Activated naive CD4-positive, alpha-beta T cell treated with anti-CD3 and anti-CD28 coated beads, Interleukin-2, amount 50 U/mL, for 72 hours (primary cell): Measurements from ENCODE around the gene PTPRD. TPM values are rescaled to one million over a fixed set of nuclear protein-coding genes. Genes with fewer than 3 reads are reported as not detected.

Experiments used
- ATAC-seq, 2 donors: fragments of 150-1000 bp; cut with Tn5 transposase; 2 replicates each; pipeline ENCODE4 v1.10.0; 2021; ENCODE audit warnings: mild to moderate bottlenecking in 2 of 2, moderate library complexity in 2 of 2
- DNase-seq, 2 donors: peaks; one replicate each; pipeline ENCODE4 v3.0.0; 2021 to 2022; ENCODE audit warnings: low spot score in 2 of 2
- H3K27ac Mint-ChIP-seq, 2 donors: one replicate each; pipeline ENCODE4 v1.8.0; 2022; ENCODE audit warnings: mild to moderate bottlenecking in 2 of 2, mixed read lengths in 2 of 2
- H3K36me3 Mint-ChIP-seq, 2 donors: one replicate each; pipeline ENCODE4 v1.8.0; 2022; ENCODE audit warnings: mixed read lengths in 2 of 2
- H3K9me3 Mint-ChIP-seq, 2 donors: one replicate each; pipeline ENCODE4 v1.8.0; 2022; ENCODE audit warnings: mixed read lengths in 2 of 2
- total RNA-seq, 2 donors: library from RNA; stranded (reverse); gene quantifications; one replicate each; pipeline ENCODE4 v1.2.3, GENCODE V29; 2022

PTPRD gene
- total RNA-seq, 2 donors from 2014 or later, result not detected

DNA sequence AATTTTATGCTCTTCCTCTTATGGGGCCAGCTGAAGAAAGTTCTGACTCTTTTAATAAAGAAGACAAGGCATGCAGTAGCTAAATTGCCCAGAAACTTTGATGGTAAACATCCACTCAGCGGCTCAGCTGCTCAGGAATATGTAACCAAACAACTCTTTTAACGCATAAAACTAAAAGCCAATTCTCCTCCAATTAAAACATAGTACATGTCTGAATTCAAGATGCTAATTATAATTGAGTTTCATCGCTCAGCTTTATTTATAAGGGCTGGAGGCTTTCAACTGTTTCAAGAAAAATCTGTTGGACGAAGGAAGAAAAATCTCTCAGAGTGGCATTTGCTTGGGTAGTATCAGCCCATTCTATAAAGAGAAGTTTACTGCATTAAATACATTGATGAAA lies 359.5 kb downstream of the PTPRD start:
- DNase-seq (no peak), ATAC-seq (no peak)
- Mint-ChIP-seq H3K27ac (no peak overlapping the region), H3K36me3 (no peaks in the 10 kb centered on the region), H3K9me3 (peaks cover 4 to 11% of the 10 kb centered on the region in 2 donors)

- Mint-ChIP-seq H3K27ac (no peak overlapping the region), H3K9me3 (peaks cover 4 to 8% of the 10 kb centered on the region in 2 donors), H3K36me3 (no peaks in the 10 kb centered on the region)
- ATAC-seq (no peak), DNase-seq (no peak)
These were observed 360.6 kb downstream of the PTPRD start for GRCh38 chr9:10252174-10252573.

DNA sequence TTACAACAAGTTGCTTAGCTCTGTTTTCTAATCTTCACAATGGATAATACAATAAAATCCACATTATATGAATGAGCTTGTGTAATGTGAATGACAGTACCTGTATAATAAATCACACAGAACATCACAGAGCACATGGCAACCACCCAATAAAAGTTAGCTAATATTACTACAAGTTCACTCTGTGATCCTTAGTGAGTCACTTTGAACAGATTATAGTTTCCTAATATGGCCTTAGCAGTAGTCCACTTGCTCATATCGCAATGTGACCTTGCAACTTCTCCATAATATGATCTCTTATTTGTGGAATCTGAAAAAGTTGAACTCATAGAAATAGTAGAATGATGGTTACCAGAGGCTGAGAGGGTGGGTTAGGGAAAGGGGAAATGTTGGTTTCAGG lies 361.3 kb downstream of the PTPRD start:
- Mint-ChIP-seq H3K36me3 (no peaks in the 10 kb centered on the region), H3K9me3 (peaks cover 4 to 8% of the 10 kb centered on the region in 2 donors), H3K27ac (no peak overlapping the region)
- no peak for ATAC-seq
- no peak for DNase-seq

DNA sequence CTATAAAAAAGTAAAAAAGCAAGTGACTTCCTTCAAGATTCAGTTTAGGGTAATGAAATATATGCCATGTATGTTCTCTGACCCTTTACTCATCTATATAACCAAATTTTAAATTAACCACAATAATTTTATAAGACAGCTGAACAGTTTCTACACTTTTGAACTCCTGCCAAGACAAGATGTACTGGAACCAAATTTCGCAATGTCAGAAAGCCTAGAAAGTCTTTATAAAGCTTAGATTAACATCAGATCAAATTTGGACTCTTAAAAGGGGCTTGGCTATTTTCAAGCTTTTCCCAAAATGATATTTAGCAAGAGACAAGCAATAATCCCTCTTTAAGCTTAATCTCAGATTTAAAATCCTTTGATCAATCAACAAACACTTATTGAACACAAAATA lies 362.6 kb downstream of the PTPRD start:
- DNase-seq (no peak), ATAC-seq (no peak)
- H3K36me3 Mint-ChIP-seq, result no peaks in the 10 kb centered on the region
- H3K9me3 Mint-ChIP-seq, result peaks cover 8 to 13% of the 10 kb centered on the region in 2 donors
- H3K27ac Mint-ChIP-seq, result no peak overlapping the region

GRCh38 chr9:10248890-10249289 lies 363.9 kb downstream of the PTPRD start:
- no peak for ATAC-seq

GRCh38 chr9:10242255-10242654 lies 370.5 kb downstream of the PTPRD start:
- DNase-seq, result no peak
- ATAC-seq, result no peak
- peaks cover 8 to 13% of the 10 kb centered on the region in 2 donors for H3K9me3 Mint-ChIP-seq
- H3K27ac Mint-ChIP-seq, result no peak overlapping the region
- H3K36me3 Mint-ChIP-seq, result no peaks in the 10 kb centered on the region

More at GRCh38 chr9:10248890-10249289, 363.9 kb downstream of the PTPRD start:
- H3K27ac Mint-ChIP-seq, result no peak overlapping the region
- peaks cover 8 to 9% of the 10 kb centered on the region in 2 donors for H3K9me3 Mint-ChIP-seq
- H3K36me3 Mint-ChIP-seq, result no peaks in the 10 kb centered on the region
- DNase-seq, result no peak

DNA sequence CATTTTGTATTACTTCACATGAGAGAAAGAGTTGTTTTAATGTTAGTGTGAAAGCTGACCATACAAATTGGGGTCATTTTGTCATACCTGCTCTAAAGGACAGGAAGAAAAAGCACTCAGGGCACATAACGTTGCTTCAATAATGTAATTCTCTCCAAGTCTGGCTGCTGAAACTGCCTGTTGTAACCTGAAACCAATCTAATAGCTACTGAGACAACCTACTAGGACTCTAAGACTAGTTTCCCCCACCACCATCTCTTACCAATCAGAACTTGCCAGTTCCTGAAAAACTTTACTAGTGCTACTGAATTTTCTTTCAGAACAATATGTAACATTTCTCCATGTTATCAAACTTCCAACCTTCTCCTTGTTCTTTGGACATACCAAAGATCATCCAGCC lies 374.7 kb downstream of the PTPRD start:
- ATAC-seq (no peak), DNase-seq (no peak)
- Mint-ChIP-seq H3K36me3 (no peaks in the 10 kb centered on the region), H3K27ac (no peak overlapping the region), H3K9me3 (peaks cover 0 to 8% of the 10 kb centered on the region in 2 donors)

- ATAC-seq (no peak), DNase-seq (no peak)
- Mint-ChIP-seq H3K9me3 (peaks cover 0 to 8% of the 10 kb centered on the region in 2 donors), H3K27ac (no peak overlapping the region), H3K36me3 (no peaks in the 10 kb centered on the region)
These were observed 375.2 kb downstream of the PTPRD start for GRCh38 chr9:10237584-10237983.

- ATAC-seq (no peak), DNase-seq (no peak)
- Mint-ChIP-seq H3K27ac (no peak overlapping the region), H3K36me3 (no peaks in the 10 kb centered on the region), H3K9me3 (peaks cover 3 to 17% of the 10 kb centered on the region in 2 donors)
These were observed 376.6 kb downstream of the PTPRD start for GRCh38 chr9:10236161-10236560.

GRCh38 chr9:10235376-10235775 lies 377.4 kb downstream of the PTPRD start:
- no peak for DNase-seq
- H3K36me3 Mint-ChIP-seq, result no peaks in the 10 kb centered on the region
- no peak for ATAC-seq
- H3K27ac Mint-ChIP-seq, result no peak overlapping the region
- peaks cover 8 to 22% of the 10 kb centered on the region in 2 donors for H3K9me3 Mint-ChIP-seq

- no peak for DNase-seq
- H3K27ac Mint-ChIP-seq, result no peak overlapping the region
- H3K36me3 Mint-ChIP-seq, result no peaks in the 10 kb centered on the region
- ATAC-seq, result no peak
- H3K9me3 Mint-ChIP-seq, result peaks cover 12 to 18% of the 10 kb centered on the region in 2 donors
These were observed 380.4 kb downstream of the PTPRD start for GRCh38 chr9:10232352-10232930.

DNA sequence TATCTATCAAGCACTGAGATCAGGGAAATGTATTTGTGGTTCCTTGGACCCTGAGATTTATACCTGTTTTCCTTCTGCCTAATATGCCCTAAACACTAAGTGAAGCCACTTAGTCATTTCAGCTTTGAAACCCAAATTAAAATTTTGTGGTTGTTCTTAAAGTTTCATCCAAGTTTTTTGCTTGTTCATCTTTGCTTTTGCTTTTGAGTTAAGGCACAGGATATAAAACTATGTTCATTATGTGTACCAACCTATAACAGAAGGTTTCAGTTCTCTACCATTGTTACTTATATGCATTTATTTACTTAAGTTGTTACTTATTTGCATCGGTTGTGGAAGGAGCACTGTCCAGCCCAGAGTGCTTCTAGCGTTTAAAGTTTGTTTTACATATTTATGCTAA lies 382.3 kb downstream of the PTPRD start:
- H3K36me3 Mint-ChIP-seq, result no peaks in the 10 kb centered on the region
- DNase-seq (no peak), ATAC-seq (no peak)
- H3K27ac Mint-ChIP-seq, result no peak overlapping the region
- peaks cover 12 to 23% of the 10 kb centered on the region in 2 donors for H3K9me3 Mint-ChIP-seq

DNA sequence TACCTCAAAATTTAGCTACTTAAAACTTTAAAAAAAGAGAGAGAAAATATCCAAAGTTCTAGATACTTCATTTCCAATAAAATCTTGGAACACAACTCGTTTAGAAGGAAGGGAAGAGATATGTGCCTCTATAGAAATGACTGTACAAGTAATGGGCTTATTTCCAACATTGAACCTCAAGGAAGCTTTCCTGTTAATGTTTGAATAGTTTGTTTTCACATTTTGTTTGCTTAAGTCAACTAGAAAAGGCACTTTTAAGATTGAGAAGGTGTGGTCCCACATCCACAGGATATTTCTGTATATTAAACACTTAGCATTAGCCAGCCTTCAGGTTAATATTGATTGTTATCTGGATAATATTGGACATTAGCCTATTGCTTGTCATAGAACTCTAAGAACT lies 384.7 kb downstream of the PTPRD start:
- DNase-seq (no peak), ATAC-seq (no peak)
- Mint-ChIP-seq H3K36me3 (no peaks in the 10 kb centered on the region), H3K9me3 (peaks cover 15 to 30% of the 10 kb centered on the region in 2 donors), H3K27ac (no peak overlapping the region)

- ATAC-seq (no peak), DNase-seq (no peak)
- Mint-ChIP-seq H3K36me3 (no peaks in the 10 kb centered on the region), H3K27ac (no peak overlapping the region), H3K9me3 (peaks cover 16 to 29% of the 10 kb centered on the region in 2 donors)
These were observed 385.8 kb downstream of the PTPRD start for GRCh38 chr9:10226996-10227395.

GRCh38 chr9:10212702-10213101 lies 400.1 kb downstream of the PTPRD start:
- H3K36me3 Mint-ChIP-seq, result no peaks in the 10 kb centered on the region
- H3K27ac Mint-ChIP-seq, result no peak overlapping the region
- H3K9me3 Mint-ChIP-seq, result peaks cover 0 to 3% of the 10 kb centered on the region in 2 donors
- no peak for ATAC-seq
- no peak for DNase-seq

GRCh38 chr9:10208691-10209069 lies 404.1 kb downstream of the PTPRD start:
- ATAC-seq (no peak), DNase-seq (no peak)
- Mint-ChIP-seq H3K36me3 (no peaks in the 10 kb centered on the region), H3K27ac (no peak overlapping the region), H3K9me3 (peaks cover 3 to 5% of the 10 kb centered on the region in 2 donors)

DNA sequence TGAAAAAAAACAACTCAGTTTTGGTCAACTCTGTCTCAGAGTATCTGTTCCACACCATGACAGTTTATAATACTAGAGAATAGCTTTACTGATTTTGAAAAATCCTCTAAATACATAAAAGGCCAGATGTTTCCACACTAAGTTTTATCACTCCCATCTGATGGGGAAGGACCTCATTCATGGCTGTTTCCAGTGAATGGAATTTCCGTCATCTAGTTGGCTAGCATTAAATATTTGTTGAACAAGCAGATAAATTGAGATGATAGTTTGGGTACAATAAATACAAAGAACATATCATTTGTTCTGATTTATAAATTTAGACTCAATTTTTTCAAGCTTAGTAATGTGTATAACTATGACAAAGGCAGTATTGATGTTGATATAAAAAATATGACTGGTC lies 408.5 kb downstream of the PTPRD start:
- Mint-ChIP-seq H3K36me3 (no peaks in the 10 kb centered on the region), H3K9me3 (peaks cover 5 to 14% of the 10 kb centered on the region in 2 donors), H3K27ac (no peak overlapping the region)
- no peak for DNase-seq
- ATAC-seq, result no peak

DNA sequence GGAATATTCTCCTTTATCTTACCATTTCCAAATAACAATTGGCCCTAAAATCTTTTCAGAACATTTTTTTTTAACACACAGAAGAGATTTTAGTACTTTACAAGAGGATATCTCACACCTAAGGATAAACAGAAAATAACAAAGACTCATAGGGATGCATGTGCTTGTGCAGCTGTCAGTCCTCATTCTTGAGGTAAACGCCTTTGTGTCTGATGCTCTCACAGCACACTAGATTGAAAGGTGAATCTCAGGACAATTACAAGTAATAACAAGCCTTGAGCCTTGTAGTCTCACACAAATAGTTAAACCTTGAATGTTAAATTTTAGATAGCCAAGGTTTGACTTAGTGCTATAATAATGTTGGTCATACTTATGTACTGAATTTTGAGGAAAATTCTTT lies 439.2 kb downstream of the PTPRD start:
- H3K9me3 Mint-ChIP-seq, result peaks cover 16% of the 10 kb centered on the region in 2 donors
- no peak overlapping the region for H3K27ac Mint-ChIP-seq
- no peak for ATAC-seq
- no peak for DNase-seq
- H3K36me3 Mint-ChIP-seq, result no peaks in the 10 kb centered on the region
